IPS-NIHi7 (cell line): ENCODE measurements around the gene MAGI1.

Experiments
- DNase-seq: peaks from one replicate; pipeline ENCODE4 v3.0.0; 2012; ENCODE audit warnings: mixed read lengths; ENCODE audit errors: extremely low spot score

Gene MAGI1

GRCh38 chr3:65944252-65944651 is 94.5 kb downstream of the MAGI1 start:
- DNase-seq: no peak

DNA sequence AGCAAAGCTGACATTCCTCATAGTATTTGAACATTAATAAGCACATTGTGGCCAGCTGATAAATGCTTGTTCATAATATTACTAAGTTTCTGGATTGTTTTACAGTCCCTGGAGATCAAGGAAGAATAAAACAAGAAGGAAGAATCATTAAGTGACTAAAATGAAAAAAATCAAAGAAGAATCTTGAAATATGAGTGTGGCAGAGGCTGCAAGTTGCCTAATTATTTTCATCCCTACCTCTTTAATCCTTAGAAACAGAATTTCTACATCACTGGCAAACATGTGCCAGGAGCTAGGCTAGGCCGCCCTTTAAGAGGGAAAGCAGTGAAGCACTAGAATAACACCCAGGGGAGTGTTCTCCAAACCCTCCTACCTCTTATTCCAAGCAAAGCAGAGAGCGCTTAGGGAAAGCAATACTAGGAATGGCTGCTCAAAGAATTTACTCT is 98.9 kb downstream of the MAGI1 start:
- no peak for DNase-seq

GRCh38 chr3:65939184-65939583 is 99.5 kb downstream of the MAGI1 start:
- no peak for DNase-seq

DNA sequence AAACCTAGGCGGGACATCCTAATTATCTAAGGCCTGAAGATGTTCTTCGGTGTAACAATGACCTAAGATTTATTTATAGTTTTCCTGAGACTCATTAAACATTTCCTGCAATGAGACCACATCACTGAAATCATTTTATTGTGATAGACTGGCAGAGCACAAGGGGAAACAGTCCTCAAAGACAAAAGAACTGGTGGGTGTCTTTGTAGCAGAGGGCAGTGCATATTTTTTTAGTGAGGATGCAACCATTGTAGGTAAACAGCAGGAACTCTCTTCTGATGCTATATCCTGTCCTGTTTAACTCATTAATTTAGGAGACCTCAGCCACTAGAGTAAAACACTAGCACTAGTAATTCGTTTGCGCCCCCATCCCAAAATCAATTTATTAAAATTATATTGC is 100.0 kb downstream of the MAGI1 start:
- DNase-seq: no peak

DNA sequence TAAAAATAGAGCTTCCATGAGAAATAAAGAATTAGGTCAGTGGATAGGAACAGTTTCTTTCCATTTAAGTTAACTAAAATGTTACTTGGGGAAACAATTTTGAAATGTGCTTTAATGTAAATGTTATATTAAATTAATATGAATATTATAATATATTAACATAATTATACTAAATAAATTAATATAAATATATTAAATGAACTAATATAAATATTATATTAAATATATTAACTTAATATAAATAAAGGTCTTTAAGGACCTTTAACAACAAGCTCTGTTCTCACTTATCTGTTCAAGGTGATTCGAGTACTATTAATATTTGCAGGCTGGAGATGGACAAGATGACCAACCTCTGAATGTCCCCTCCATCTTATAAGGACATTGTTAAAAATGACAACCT is 100.6 kb downstream of the MAGI1 start:
- DNase-seq: no peak

DNA sequence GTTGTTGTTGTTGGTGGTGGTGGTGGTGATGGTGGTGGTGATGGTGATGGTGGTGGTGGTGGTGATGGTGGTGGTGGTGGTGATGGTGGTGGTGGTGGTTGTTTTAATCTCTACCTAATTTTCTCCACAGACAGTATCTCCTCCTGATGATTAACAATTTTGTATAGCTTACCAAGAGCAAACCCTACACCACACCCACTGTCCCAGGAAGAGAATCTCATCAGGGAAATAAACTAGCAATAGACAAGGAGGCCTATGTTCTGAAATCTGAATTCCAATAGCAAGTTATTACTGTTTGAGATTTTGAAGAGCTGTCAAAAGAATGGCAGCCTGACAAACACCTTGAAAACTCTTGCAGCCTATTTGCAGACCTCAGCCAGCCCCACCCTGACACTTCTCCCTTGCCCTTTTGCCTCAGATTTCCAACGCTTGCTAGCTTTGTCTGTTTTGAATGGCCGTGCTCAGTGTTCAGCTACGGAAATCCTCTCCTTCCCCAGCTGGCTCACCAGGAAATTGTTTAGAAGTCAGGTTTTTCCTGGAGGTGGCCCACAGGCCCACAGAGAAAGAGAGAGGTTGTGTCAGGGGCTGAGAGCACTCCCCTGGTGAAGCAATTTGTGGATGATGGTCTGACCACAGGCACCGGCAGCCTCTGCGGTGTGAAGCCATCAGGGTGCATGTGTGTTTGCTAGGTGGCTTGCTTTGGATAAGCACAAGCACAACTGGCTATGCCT is 101.6 kb downstream of the MAGI1 start:
- DNase-seq: no peak

DNA sequence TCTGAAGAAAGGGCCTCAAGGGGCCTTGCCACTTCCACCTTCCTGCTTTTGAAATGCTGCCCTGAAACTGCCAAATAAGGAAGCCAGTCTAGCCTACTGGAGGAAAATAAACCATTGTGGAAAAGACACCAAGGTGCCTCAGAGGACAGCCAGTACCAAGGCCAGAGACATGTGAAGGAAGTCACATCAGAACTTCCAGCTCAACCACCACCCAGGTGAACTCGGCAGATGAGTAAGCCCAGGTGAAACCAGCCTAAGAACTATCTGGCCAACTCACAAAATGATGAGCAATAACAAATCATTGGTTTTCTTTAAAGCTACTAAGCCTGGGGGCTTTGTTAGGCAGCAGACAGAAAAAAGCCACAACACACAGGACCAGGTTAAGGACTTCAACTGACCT is 103.0 kb downstream of the MAGI1 start:
- DNase-seq: no peak

- DNase-seq: no peak
These were observed 108.1 kb downstream of the MAGI1 start for GRCh38 chr3:65930648-65931047.

- DNase-seq: no peak
These were observed 110.6 kb downstream of the MAGI1 start for GRCh38 chr3:65928110-65928509.

- DNase-seq: no peak
These were observed 111.1 kb downstream of the MAGI1 start for GRCh38 chr3:65927576-65927975.

- DNase-seq: no peak
These were observed 113.3 kb downstream of the MAGI1 start for GRCh38 chr3:65925254-65925954.

DNA sequence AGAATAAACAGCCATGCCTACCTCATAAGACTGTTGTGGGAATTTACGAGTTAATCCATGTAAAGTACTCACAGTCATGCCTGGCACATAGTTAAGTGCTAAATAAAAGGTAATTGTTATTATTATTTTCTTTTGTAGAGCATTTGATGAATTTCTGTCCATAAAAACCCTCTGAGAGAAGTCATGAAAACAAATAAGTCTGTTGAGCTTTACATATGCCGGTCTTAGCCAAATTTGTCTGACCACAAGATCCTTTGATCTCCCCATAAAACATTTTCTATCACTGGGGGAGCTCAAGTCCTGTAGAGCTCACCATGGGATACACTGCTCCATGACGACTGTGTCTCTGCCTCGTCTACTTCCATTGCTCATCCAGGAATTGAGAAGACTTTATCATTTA is 114.0 kb downstream of the MAGI1 start:
- no peak for DNase-seq

DNA sequence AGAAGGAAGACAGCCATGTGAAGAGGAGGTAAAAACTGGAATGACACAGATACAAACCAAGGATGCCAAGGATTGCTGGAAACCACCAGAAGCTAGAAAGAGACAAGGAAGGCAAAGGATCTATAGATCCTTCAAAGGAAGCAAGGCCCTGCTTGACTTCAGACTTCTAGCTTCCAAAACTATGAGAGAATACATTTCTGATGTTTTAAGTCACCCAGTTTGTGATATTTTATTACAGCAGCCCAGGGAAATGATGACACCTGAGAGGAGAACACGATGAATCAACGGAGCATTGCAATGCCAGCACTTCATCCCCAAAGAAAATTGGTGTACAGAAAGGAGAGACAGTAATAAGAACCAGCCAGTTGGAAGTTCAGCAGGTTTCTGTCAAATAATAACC is 116.3 kb downstream of the MAGI1 start:
- DNase-seq: no peak

DNA sequence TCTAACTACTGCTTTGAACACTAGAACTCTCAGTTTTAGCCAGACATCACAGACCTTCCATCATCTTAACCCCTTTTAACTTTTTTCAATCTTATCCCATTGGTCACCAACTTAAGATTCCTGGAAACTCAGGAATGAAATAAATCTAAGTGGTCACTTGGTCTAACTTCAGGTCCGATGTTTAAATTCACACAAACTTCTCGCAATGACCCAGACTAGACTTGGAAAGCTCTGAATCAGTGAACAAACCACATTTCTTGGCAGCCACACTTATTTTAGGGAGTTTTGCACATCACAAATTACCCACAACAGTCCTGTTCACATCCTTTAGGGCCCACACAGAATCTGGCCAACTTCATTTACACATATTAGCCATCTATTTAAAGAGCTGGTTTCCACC is 118.9 kb downstream of the MAGI1 start:
- DNase-seq: no peak

- no peak for DNase-seq
These were observed 123.2 kb downstream of the MAGI1 start for GRCh38 chr3:65915477-65915876.

GRCh38 chr3:65914740-65915367 is 123.9 kb downstream of the MAGI1 start:
- no peak for DNase-seq

DNA sequence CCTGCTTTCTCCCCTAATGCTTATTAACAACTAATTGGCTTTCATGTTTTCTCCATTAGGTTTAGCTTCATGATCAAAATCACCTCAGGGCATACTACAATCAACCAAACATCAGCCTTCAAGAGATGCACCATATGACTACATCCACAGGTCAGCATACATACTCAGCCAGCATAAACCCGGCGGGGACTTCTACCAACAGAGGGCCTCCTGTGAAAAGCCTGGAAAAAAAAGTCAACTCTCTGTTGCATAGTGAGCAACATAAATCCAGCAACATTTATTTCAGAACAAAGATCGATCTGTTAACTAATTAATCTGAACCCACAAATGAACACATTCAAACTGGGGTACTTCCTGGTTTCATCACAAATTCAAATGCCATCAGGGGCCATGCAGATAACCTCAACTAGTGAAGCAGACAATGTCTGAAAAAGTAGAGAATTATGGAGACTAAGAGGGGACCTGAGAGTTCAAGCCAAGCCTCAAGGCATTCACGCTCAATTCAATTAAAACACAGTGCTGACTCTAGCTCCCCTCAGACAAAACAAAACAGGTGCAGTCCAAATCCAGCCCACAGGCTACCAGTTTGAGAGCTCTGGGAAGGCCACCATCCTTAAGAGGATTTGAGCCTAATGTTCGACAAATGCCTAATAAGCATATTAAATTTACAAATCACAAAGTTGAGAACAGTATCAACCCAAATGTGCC is 124.5 kb downstream of the MAGI1 start:
- no peak for DNase-seq

DNA sequence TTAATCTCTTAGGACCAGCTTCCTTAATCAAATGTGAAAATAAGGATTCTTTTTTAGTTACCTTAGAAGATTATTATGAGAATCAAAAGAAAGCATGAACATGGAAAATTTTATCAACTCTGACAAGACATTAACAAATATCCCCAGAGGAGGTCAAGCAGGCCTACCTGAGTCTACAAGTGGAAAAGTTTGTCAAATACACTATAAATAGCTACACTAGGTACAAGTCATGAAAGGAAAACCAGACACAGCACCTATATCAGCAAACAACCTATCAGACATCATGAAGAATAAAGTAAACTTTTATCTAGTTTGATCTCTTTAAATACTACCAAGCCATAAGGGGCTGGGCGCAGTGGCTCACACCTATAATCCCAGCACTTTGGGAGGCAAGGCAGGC is 126.1 kb downstream of the MAGI1 start:
- no peak for DNase-seq

DNA sequence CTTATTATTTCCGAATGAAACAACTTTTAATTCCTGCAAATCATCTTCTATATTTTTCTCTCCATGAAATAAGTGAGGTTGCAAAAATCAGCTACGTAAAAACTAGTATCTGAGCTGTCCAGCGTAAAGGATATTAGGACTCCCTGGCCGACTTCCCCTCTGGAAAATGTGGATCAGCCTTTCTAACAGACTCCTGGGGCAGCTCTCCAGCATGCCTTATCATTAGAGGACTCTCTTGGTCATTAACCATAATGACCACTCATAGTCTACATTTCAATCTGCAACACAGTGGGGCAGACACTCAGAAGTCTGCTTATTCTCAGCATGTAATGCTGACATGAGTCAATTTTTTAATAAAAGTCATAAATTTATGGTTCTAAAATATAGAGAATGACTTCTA is 130.1 kb downstream of the MAGI1 start:
- no peak for DNase-seq

DNA sequence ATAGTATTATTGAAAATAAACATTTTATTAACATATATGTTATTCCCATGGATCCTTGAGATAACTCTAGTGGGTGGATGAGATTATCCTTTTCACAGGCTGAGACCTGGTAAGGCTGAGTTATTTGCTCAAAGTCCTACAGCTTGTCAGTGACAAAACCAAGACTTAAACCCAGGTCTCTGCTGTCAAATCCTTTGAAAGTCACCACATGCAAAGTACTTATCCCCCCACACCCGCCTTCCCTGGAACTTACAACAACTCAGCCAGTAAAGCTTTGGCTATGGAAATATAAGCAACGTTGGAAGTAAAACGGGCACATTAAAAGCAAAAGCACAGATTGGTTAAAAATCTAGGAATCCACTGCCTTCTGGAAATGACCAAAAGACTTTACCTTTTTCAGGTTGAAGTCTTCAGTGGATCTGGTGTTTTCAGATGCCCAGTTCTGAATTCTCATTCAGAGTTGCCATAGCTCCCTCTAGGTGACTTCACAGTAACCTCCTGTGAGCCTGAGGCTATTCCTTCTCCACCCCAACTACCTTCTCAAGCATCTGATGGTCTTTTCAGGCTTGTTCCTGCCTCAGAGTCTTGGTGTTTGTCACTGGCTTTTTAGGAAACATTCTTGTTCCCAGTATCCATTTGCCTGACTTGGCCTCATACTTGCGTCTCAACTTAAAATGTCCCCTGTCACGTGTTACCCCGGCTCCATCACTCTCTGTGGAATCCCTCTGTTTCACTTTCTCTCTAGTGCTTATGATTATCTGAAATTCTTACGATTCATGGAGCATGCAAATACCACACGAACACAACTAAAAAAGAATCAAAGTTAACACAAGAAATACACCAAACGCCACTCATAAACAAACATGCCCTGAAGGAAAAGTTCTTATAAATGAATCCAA is 131.2 kb downstream of the MAGI1 start:
- peak; percentile 57 for DNase-seq

- no peak for DNase-seq
These were observed 132.9 kb downstream of the MAGI1 start for GRCh38 chr3:65905771-65906170.
